OCI-LY7 (cell line): ENCODE measurements around the gene AKAP12. TPM values are rescaled to one million over a fixed set of nuclear protein-coding genes. Genes with fewer than 3 reads are reported as not detected.

Source experiments
- BruUV-seq: library from RNA; stranded (reverse); fragments of 400-500 nt; replicated peaks from 2 replicates; lab custom pipeline; 2021; lab: Mats Ljungman, UMichigan
- CTCF ChIA-PET: fragments of 300-600 bp; sonication (Branson Sonifier 250); formaldehyde crosslinking; loops from one replicate; lab custom pipeline; 2022; ENCODE audit warnings: antibody characterized with exemption; ENCODE audit not compliant: unreplicated experiment; lab: Charles Lee
- POLR2A ChIA-PET: fragments of 300-600 bp; sonication (Branson Sonifier 250); formaldehyde crosslinking; loops from one replicate; lab custom pipeline; 2022; ENCODE audit warnings: antibody characterized with exemption; lab: Charles Lee
- DNase-seq: peaks from one replicate; pipeline ENCODE4 v3.0.0-alpha.2; 2015; ENCODE audit warnings: low spot score
- H2AFZ ChIP-seq: fragments of 200-600 bp; sonication (generic), shearing (Covaris generic); 2 replicates; pipeline ENCODE4 v1.6.1; 2014; ENCODE audit warnings: mild to moderate bottlenecking, antibody characterized with exemption, low read length, moderate library complexity
- H3K27ac ChIP-seq: fragments of 200-600 bp; sonication (generic); 2 replicates; pipeline ENCODE4 v1.5.1; 2014; ENCODE audit warnings: mixed run types, low read depth, mild to moderate bottlenecking, moderate library complexity, low read length, inconsistent platforms; ENCODE audit not compliant: poor library complexity, severe bottlenecking
- H3K36me3 ChIP-seq: fragments of 200-600 bp; sonication (generic); 2 replicates; pipeline ENCODE4 v1.6.1; 2014; ENCODE audit warnings: mild to moderate bottlenecking, antibody characterized with exemption, low read length, moderate library complexity, mixed read lengths; ENCODE audit not compliant: insufficient read depth
- H3K4me1 ChIP-seq: fragments of 200-600 bp; sonication (generic); 2 replicates; pipeline ENCODE4 v1.5.1; 2014; ENCODE audit warnings: mild to moderate bottlenecking, low read length; ENCODE audit not compliant: insufficient read depth, poor library complexity, severe bottlenecking
- H3K4me2 ChIP-seq: fragments of 200-600 bp; sonication (generic); 2 replicates; pipeline ENCODE4 v1.6.1; 2014; ENCODE audit warnings: mild to moderate bottlenecking, low read length
- H3K4me3 ChIP-seq: fragments of 200-600 bp; sonication (generic); 2 replicates; pipeline ENCODE4 v1.5.1; 2014; ENCODE audit warnings: mild to moderate bottlenecking, low read depth, low read length; ENCODE audit not compliant: poor library complexity, severe bottlenecking
- H3K79me2 ChIP-seq: fragments of 200-600 bp; sonication (generic); 2 replicates; pipeline ENCODE4 v1.6.1; 2016; ENCODE audit warnings: low read depth, mild to moderate bottlenecking, low read length, moderate library complexity, mixed read lengths; ENCODE audit not compliant: insufficient read depth
- H3K9me2 ChIP-seq: fragments of 200-600 bp; sonication (generic); 2 replicates; pipeline ENCODE4 v1.6.1; 2016; ENCODE audit warnings: mild to moderate bottlenecking, low read length, mixed read lengths; ENCODE audit not compliant: insufficient read depth
- H3K9me3 ChIP-seq: fragments of 200-600 bp; sonication (generic); 2 replicates; pipeline ENCODE4 v1.6.1; 2014; ENCODE audit warnings: mild to moderate bottlenecking, mixed run types, low read length, mixed read lengths
- H4K20me1 ChIP-seq: fragments of 200-600 bp; sonication (generic); 2 replicates; pipeline ENCODE4 v1.6.1; 2014; ENCODE audit warnings: mild to moderate bottlenecking, antibody characterized with exemption, low read length, moderate library complexity, mixed read lengths; ENCODE audit not compliant: insufficient read depth
- EZH2phosphoT487 ChIP-seq: fragments of 200-600 bp; sonication (generic); IDR thresholded peaks from 2 replicates; pipeline ENCODE4 v1.6.1; 2018; ENCODE audit warnings: low read depth, borderline replicate concordance, mild to moderate bottlenecking, mixed run types, antibody characterized with exemption, low read length, moderate library complexity, mixed read lengths
- intact Hi-C: fragments of 100-400 bp; cut with micrococcal nuclease; formaldehyde crosslinking; loops from one replicate; pipeline ENCODE4 v1.10.0; 2022; ENCODE audit not compliant: unreplicated experiment
- total RNA-seq, 2 experiments: library from RNA; depleted of rRNA in 1 of 2; stranded (reverse); fragments of >200 nt in 1 of 2; shearing (Covaris generic) in 1 of 2; gene quantifications; 2 replicates each; pipeline ENCODE4 v1.2.3, GENCODE V29; 2014 to 2022
- TF ChIP-seq, protein P1 (sequence below): fragments of 200-600 bp; sonication (generic); conservative IDR thresholded peaks from 2 replicates; pipeline ENCODE4 v1.5.1; 2014; ENCODE audit warnings: mild to moderate bottlenecking, antibody characterized with exemption, low read length, moderate library complexity, mixed read lengths

The AKAP12 gene
- total RNA-seq, 2 experiments from 2014 or later: 0.23 TPM; not detected in 1

DNA sequence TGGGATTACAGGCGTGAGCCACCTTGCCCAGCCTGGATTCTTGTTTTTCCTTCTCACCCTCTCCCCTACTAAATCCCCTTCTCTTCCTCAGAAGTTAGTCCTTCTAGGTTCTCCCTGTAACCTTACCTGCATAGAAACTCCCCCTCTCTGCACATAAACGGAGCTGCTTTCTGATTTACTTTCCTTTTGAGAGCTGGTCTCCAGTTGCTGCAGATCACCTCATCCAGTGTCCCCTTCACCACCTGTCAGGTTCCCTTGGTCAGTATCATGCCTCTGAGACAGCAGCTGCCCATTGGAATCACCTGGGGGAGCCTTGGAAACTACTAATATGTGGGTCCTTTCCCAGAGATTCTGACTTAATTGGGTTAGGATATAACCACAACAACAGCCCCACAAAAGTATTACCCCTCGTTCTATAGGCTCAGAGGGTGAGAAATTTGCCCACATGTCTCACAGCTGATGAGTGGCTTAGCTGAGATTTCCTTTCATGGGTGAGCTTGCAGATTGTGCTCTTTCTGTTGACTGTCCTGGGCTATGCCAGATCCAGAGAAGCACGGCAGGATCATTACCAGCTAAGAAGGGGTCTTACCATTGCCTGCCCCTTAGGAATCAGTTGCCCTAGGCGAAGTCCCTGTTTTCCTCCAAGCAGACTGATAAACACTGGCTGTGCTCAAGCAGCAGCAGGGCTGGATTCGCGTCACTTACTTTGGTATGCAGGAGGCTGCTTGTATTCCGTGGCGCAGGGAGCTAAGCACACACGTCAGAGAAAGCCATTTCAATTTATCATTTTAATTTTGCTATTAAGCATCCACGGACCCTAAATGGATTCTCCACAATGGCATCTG, 51.3 kb downstream of the AKAP12 start:
- H3K79me2 ChIP-seq: no peaks in the 10 kb centered on the region
- intact Hi-C loops: no loop called here

GRCh38 chr6:151291722-151292059, 51.9 kb downstream of the AKAP12 start:
- no peak for TF ChIP-seq EZH2phosphoT487
- TF ChIP-seq, protein P1, sequence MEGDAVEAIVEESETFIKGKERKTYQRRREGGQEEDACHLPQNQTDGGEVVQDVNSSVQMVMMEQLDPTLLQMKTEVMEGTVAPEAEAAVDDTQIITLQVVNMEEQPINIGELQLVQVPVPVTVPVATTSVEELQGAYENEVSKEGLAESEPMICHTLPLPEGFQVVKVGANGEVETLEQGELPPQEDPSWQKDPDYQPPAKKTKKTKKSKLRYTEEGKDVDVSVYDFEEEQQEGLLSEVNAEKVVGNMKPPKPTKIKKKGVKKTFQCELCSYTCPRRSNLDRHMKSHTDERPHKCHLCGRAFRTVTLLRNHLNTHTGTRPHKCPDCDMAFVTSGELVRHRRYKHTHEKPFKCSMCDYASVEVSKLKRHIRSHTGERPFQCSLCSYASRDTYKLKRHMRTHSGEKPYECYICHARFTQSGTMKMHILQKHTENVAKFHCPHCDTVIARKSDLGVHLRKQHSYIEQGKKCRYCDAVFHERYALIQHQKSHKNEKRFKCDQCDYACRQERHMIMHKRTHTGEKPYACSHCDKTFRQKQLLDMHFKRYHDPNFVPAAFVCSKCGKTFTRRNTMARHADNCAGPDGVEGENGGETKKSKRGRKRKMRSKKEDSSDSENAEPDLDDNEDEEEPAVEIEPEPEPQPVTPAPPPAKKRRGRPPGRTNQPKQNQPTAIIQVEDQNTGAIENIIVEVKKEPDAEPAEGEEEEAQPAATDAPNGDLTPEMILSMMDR: no peak
- Histone ChIP-seq H3K27ac (no peak overlapping the region), H2AFZ (no peak overlapping the region), H3K4me3 (no peak overlapping the region), H3K9me2 (no peaks in the 10 kb centered on the region), H4K20me1 (no peaks in the 10 kb centered on the region), H3K9me3 (no peaks in the 10 kb centered on the region), H3K4me1 (no peaks in the 10 kb centered on the region), H3K36me3 (no peaks in the 10 kb centered on the region), H3K4me2 (no peak overlapping the region), H3K79me2 (no peaks in the 10 kb centered on the region)
- ChIA-PET POLR2A (interaction anchor here (0.6 kb wide), 1 partner anchor 1198 kb away, joined by 3 read pairs; no protein-coding TSS in a partner anchor), CTCF (no interaction called here)
- intact Hi-C loops: no loop called here
- no TSS peak for BruUV-seq
- DNase-seq: no peak

More for the DNA sequence above, 51.3 kb downstream of the AKAP12 start:
- H3K4me1 ChIP-seq: no peaks in the 10 kb centered on the region
- TF ChIP-seq, protein P1: no peak
- no peak for TF ChIP-seq EZH2phosphoT487
- H4K20me1 ChIP-seq: no peaks in the 10 kb centered on the region
- no peak for DNase-seq
- no peaks in the 10 kb centered on the region for H3K36me3 ChIP-seq
- H2AFZ ChIP-seq: no peak overlapping the region
- H3K9me3 ChIP-seq: no peaks in the 10 kb centered on the region
- H3K9me2 ChIP-seq: no peaks in the 10 kb centered on the region
- POLR2A ChIA-PET: interaction anchor here (0.6 kb wide), 1 partner anchor 1197 kb away, joined by 3 read pairs; no protein-coding TSS in a partner anchor
- H3K27ac ChIP-seq: no peak overlapping the region
- H3K4me3 ChIP-seq: no peak overlapping the region
- H3K4me2 ChIP-seq: no peak overlapping the region
- no TSS peak for BruUV-seq
- CTCF ChIA-PET: no interaction called here
